ENCODE data around the gene IFNB1.

The IFNB1 gene

GRCh38 chr9:21056931-21057330 lies 20.8 kb downstream of the IFNB1 start:
- CTCF ChIA-PET = interaction anchor here (1.3 kb wide), 1 partner anchor 8 kb away, joined by 3 read pairs; no protein-coding TSS in a partner anchor
- H3K27ac ChIP-seq = no peak overlapping the region
- TF ChIP-seq CTCF (conservative IDR thresholded peaks at IDR 0.05; ENCODE audit: low read depth) = no peak
- DNase-seq (ENCODE audit: low spot score) = no peak
- POLR2A ChIA-PET (ENCODE audit: low non-redundant PET) = no interaction called here

DNA sequence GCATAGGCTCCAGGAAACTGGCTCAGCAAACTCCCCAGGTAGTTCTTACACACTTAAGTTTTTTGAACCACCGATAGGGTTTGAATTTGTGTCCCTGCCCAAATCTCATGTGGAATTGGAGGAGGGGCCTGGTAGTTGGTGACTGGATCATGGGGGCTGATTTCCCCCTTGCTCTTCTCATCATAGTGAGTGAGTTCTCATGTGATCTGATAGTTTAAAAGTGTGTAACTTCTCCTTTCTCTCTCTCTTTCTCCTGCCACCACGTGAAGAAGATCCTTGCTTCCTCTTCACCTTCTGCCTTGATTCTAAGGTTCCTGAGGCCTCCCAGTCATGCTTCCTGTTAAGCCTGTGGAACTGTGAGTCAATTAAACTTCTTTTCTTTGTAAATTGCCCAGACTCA lies 23.9 kb downstream of the IFNB1 start:
- ChIA-PET CTCF (no interaction called here), POLR2A (ENCODE audit: low non-redundant PET) (no interaction called here)
- H3K27ac ChIP-seq = no peak overlapping the region
- no peak for TF ChIP-seq CTCF (conservative IDR thresholded peaks at IDR 0.05; ENCODE audit: low read depth)
- no peak for DNase-seq (ENCODE audit: low spot score)

- no peak overlapping the region for H3K27ac ChIP-seq
- ChIA-PET CTCF (no interaction called here), POLR2A (ENCODE audit: low non-redundant PET) (no interaction called here)
- no peak for TF ChIP-seq CTCF (conservative IDR thresholded peaks at IDR 0.05; ENCODE audit: low read depth)
- no peak for DNase-seq (ENCODE audit: low spot score)
These were observed 30.5 kb downstream of the IFNB1 start for GRCh38 chr9:21047281-21047691.

DNA sequence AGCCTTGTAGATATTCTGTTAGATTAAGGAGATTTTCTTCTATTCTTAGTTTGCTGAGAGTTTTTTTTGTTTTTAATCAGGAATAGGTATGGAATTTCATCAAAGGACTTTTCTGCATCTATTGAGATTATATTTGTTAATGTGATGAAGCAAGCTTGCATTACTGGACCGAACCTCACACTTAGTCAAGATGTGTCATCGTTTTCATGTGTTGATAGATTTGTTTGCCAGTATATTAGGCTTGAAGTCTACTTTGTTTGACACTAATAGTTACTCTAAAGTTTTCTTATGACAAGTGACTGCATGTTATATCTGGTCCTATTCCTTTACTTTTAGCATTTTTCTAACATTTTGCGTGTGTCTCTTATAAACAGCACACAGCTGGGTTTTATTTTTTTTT lies 33.9 kb downstream of the IFNB1 start:
- CTCF ChIA-PET = no interaction called here
- POLR2A ChIA-PET (ENCODE audit: low non-redundant PET) = no interaction called here
- no peak for TF ChIP-seq CTCF (conservative IDR thresholded peaks at IDR 0.05; ENCODE audit: low read depth)

DNA sequence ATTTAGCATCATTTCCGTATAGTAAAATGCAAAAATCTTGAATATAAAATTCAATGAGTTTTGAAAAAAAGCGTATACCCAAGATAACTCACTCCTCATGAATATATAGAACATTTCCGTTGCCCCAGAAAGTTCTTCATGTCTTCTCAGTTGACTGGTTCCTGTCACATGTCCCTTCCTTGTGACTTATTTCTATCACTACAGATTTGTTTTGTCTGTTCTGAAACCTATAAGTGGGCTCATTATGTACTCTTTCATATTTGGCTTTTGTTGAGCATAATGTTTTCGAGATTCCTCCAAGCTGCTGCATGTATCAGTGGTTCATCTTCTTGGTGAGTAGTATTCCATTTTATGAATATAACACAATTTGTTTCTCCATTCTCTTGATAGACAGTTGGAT lies 35.3 kb downstream of the IFNB1 start:
- no peak for DNase-seq (ENCODE audit: low spot score)
- TF ChIP-seq CTCF (conservative IDR thresholded peaks at IDR 0.05; ENCODE audit: low read depth) = no peak
- ChIA-PET POLR2A (ENCODE audit: low non-redundant PET) (no interaction called here), CTCF (no interaction called here)
- no peak overlapping the region for H3K27ac ChIP-seq

More for the DNA sequence above, 33.9 kb downstream of the IFNB1 start:
- H3K27ac ChIP-seq = no peak overlapping the region
- no peak for DNase-seq (ENCODE audit: low spot score)

GRCh38 chr9:21039302-21039701 lies 38.4 kb downstream of the IFNB1 start:
- TF ChIP-seq CTCF (conservative IDR thresholded peaks at IDR 0.05; ENCODE audit: low read depth) = no peak
- H3K27ac ChIP-seq = no peak overlapping the region
- POLR2A ChIA-PET (ENCODE audit: low non-redundant PET) = no interaction called here
- no peak for DNase-seq (ENCODE audit: low spot score)
- CTCF ChIA-PET = no interaction called here

DNA sequence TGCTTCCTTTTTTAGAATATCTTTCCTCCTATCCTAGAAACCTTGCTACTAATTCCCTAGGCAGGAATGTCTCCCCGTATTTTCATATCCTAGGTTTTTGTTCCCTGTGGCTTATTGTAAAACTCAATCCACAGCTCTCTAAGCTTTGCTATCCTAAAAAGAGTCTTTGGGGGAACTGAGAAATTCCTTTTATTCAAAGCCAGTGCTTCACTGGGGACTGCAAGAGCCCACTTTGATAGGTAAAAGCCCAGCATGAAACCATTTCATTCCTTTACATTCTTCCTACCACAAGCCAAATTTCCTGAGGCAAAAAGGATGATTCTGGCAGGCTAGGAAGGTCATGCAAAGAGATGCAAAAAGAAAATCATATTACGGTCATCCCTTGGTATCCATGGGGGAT lies 40.5 kb downstream of the IFNB1 start:
- no peak overlapping the region for H3K27ac ChIP-seq
- DNase-seq (ENCODE audit: low spot score) = no peak
- ChIA-PET POLR2A (ENCODE audit: low non-redundant PET) (no interaction called here), CTCF (interaction anchor here (0.6 to 1.1 kb wide), 3 partner anchors 74 to 879 kb away, joined by 3 to 9 read pairs (median 4); no protein-coding TSS in a partner anchor)
- no peak for TF ChIP-seq CTCF (conservative IDR thresholded peaks at IDR 0.05; ENCODE audit: low read depth)

Measured in RWPE1 (cell line).